GM21619 (cell line): ENCODE data around the gene ADRA2B.

ENCODE experiments used
- ATAC-seq: cut with Tn5 transposase; IDR thresholded peaks from one replicate; pipeline ENCODE4 v1.9.1; 2021; ENCODE audit not compliant: unreplicated experiment

Gene ADRA2B

GRCh38 chr2:96119389-96119751 lies 3.0 kb upstream of the ADRA2B start:
- no peak for ATAC-seq

DNA sequence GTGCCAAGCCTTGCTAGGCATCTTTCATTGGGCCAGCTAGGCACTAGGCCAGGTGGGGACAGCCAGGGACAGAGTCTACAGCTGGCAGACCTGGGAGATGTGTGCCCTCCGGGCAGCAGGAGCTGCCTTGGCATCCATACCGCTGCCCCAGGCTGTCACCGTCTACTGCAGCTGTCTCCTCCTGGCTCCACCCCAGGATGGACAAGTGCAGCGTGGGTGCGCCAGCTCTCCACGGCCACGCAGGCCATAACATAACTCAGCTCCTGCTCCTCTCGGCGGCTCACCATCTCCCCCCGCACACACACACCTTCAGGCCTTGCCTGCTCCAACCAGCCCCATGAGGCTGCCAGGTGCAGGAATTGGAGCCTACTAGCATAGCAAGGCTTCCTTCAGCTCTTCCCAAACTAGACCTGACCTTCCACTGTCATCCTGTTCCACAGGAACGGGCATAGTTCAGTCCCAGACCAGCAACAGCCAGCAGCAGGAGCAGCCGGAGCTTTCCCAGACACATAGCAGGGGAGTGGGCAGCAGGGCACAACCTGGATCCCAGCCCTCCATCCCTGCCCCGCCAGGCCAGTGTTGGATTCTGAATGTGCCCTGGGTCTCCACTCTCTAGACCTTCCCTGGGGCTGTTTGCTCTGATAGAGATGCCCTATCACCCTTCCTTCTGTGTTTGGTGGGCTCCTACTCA lies 2.5 kb upstream of the ADRA2B start:
- ATAC-seq = no peak

- ATAC-seq = no peak
Measured at GRCh38 chr2:96117701-96118588, 1.6 kb upstream of the ADRA2B start.

DNA sequence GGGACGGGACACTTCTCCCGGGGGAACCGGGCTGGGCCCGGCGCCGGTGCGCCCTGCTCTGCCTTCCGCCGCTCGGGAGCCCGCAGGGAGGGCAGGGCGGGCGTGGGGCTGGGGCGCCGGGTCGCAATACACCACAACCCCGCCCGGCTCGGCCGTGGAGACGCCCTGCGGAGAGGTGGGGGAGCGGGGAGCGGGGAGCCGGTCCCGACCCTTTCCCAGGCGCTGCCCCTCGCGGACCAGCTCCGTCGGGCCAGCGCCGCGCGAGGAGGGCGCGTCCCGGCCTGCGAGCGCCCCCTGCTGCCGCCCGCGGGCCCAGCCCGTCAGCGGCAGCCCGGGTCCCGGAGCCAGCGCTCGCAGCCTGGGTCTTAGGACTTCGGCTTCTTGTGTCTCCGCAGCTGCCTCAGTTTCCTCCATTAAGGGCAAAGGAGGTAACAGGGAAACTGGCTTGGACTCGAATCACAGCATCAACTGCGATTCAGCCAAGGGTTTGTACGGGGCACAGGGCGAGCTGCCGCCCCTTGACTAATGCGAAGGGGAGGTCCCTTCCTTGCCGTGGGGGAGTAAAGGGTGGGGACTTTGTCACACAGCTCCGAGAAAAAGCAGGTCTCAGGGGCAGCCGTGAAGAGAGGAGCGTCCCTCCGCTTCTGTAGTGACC lies 635 bp upstream of the ADRA2B start:
- ATAC-seq = peak; percentile 67

DNA sequence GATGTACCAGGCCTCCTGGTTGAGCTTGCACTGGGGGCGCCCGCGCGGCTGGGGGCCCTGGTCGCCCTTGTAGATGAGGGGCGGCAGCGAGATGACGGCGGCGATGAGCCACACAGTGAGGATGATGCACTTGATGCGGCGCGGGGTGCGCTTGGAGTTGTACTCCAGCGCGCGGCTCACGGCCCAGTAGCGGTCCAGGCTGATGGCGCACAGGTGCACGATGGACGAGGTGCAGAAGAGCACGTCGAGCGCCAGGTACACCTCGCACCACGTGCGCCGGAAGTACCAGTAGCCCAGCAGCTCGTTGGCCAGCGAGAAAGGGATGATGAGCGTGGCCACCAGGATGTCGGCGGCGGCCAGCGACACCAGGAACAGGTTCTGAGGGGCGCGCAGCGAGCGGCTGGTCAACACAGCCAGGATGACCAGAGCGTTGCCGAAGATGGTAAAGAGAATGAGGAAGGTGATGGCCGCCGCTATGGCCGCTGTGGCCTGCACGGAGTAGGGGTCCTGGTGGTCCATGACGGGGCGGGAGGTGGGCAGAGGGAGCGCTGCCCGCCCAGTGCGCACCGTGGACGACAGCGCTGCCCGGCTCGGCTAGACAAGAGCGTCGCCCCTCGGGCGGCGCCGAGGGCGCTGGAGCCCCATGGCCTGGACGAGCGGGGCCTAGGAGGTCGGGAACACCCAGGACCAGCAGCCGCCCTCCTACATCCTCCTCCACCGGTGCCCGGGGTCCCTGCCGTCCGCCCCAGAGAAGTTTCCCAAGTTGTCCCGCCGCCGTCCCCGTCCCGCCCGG lies 544 bp downstream of the ADRA2B start:
- ATAC-seq = no peak

DNA sequence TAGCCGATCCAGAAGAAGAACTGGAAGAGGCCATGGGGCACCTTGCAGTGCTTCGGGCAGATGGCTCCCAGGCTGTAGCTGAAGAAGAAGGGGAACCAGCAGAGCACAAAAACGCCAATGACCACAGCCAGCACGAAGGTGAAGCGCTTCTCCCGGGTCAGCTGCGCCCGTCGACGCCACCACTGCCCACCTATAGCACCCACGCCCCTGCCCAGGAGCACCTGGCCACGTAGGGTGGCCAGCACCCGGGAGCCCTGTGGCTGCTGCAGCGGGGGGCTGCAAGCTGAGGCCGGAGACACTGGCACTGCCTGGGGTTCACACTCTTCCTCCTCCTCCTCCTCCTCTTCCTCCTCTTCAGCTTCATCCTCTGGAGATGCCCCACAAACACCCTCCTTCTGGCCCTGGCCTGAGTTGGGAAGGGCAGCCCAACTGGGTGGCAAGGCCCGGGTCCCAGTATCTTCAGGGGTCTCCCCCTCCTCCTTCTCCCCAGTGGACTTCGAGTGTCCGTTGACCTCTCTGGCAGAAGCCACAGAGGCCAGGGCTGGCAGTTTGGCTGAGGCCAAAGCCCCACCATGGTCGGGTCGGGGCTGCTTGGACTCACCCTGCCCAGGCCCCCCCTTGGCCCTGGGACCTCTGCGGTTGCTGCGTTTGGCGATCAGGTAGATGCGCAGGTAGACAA lies 1.3 kb downstream of the ADRA2B start:
- ATAC-seq = no peak

- no peak for ATAC-seq
Measured at GRCh38 chr2:96114546-96114902, 1.8 kb downstream of the ADRA2B start.

DNA sequence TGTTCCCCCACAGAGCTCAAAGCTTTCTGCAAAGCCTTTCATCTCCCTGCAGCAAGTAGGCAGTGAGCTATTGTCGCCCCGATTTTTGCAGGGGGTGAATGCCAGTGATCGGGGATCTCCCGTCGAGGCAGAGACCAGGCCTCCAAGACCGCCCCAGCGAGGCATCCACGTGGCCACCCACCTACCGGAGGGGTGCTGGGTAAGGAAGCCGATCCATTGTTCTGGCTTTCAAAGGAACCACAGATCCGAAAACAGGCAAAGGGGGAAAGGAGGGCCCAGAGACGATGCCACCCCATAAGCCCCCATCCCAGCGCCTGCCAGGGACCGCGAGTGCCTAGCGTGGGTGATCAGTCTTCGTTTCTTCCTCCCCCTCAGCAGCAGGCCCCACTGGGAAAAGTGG lies 2.4 kb downstream of the ADRA2B start:
- ATAC-seq = no peak

DNA sequence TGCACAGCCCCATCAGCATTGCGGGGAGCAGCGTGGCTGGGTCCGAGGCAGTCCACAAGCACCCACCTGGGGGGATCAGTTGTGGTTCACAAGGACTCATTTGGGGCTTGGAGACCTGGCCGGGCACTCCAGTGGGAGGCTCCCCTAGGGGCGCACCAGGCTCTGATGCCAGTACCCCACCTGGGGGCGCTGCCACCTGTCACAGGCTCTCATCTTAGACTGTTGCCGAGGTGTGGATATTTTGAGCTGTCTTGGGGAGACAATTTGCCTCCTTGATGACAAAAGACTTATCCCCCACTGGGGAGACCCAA lies 3.0 kb downstream of the ADRA2B start:
- ATAC-seq = no peak

DNA sequence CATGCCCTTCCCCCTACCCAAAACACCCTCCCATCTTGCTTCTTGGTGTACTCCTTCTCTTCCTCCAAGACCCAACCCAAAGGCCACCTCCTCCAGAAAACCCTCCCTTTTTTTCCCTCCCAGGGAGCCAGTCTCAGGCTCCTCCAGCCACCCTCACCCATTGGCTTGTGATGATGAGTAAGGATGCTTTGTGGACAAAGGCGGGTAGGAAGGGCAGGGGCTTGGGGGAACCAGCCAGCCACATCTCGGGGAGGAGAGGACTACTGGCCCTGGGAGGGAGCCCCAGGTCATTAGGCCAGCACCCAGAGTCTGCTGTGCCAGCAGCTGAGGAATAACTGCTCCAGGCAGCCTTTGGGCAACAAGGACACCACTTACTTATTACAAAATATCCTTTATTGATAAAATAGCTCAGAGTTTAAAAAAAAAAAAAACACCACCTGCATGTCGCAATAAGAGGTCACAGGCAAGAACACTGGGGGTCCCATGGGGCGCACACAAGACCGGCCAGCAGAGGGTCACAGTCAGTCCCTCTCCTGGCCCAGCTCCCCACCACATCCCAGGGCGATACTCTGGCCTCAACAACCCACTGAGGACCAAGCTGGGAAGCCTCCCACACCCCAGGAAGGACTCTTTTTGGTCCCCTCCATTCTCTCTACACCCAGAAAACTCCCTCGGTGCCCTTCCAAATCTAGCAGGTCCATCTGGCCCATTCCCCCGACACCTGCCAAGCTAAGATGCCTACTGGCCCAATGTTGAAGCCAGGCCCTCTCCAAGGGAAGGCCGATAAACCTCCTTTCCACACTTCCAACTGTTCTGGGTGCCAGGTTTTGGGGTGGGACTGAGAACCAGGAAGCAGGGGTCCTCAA lies 3.6 kb downstream of the ADRA2B start:
- ATAC-seq = no peak

DNA sequence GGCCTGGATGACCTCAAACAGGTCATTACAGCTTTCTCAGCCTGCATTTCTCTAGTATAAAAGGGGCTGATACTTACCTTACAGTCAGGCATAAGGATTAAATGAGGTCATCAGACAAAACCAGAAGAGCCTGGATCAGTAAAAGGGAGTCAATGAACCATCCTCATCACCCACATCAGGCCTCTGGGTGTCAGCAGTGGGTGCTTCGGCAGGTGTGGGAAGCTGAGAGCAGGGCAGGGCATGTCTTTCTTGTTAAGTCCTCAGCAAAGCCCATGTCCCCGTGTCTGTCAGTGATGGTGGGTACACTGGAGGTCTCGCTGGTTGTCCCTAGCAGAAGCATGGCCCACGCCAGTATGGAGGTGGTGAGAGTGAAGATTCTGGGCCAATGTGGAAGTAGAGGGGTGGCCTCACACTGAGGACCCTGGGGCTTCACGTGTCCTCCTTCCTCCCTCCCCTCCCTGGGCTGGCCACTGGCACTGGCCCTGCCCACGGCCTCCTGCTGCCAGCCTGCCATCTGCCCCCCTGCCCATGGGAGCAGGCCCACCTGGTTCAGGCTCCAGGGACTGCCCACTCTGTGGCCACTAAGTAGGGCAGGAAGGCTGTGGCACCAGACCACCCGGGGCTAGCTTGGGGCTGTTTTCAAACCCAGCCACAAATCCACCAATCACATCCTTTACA lies 4.4 kb downstream of the ADRA2B start:
- no peak for ATAC-seq

DNA sequence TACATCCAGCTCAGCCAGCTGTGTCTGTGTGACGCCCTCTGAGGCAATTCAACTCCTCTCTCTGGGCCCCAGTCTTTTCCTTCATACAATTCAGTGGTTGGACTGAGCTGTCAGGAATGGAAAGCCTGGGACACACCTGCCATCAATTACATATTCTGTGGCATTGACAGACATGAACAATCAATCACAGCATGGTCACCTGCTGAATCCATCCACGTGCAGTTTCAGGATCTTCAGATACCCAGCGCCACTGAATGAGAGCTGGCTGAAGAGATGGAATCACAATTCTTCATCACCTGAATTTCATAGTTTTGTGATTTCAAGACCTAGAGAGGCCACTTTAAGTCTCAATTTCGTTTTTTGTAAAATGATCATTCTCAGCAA lies 5.1 kb downstream of the ADRA2B start:
- no peak for ATAC-seq

- ATAC-seq = no peak
Measured at GRCh38 chr2:96110621-96111256, 5.6 kb downstream of the ADRA2B start.

- ATAC-seq = no peak
Measured at GRCh38 chr2:96109931-96110511, 6.3 kb downstream of the ADRA2B start.

DNA sequence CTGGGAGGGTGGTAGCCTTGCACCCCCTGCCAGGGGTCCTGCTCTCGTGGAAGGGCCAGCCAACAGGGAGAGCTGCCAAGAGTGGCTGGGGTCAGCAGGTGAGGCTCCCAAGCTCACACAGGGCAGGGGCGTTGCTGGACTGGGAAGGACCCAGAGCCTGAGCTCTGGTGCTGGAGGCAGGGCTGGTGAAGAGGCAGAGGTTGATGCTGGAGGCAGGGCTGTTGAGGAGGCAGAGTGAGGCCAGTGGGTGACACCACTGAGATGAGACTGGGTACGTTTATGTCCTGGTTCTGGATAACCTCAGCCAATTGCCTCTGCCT lies 7.0 kb downstream of the ADRA2B start:
- no peak for ATAC-seq

DNA sequence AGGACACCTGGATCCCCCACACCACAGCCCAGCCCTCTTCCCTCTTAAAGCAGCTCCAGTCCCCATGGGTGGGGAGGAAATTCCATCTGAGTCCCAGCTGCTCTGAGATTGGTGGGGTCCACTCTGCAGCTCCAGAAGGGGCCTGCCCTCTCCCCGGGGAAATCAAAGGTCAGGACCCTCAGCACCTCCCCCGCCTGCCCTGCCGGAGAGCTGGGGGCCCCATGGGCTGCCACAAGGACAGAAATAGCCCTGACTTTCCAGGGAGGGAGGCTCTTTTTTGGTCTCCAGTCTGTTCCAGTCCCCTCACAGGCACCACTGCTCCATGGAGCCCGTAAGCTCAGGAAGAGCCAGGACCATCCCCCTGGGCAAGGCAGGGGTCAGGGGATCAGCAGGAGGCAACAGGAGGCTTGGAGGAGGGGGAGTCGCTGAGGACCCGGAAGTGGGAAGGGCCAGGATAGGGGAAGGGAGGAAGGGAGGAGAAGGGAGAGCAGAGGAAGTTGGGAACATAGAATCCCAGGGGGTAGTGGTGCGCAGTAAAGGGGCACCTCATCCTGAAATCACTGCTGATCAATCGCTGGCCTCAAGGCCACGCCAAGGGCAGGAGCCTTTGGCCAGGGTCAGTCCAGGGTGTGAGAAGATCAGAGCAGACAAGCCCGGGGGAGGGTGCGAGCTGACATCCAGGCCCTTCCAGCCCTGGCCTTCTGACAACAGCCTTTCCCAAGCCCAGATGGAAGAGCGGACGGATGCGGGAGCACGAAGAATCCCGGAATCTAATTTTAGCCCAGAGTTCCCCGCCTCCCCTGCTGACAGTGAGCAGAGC lies 7.6 kb downstream of the ADRA2B start:
- no peak for ATAC-seq

- no peak for ATAC-seq
Measured at GRCh38 chr2:96108151-96108540, 8.2 kb downstream of the ADRA2B start.

DNA sequence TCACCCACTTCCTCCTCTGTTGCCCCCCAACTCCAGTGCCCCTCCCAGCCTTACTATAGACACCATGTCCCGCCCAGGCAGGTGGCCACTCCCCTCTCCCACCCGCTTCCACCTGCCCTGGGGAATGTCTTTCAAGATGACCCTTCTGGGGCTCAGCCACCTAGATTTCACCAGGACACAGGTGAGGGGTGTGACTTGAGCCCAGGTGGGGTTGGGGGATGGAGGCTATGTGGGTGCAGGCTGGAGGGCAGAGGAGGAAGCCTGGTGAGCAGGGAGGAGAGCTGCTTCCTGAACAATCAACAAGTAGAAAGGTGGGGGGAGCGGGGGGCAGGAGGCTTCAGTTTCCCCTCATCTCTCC lies 8.7 kb downstream of the ADRA2B start:
- no peak for ATAC-seq
